Upper lobe of right lung (tissue), 1 donor: ENCODE results near the gene GUK1. TPM values are rescaled to one million over a fixed set of nuclear protein-coding genes. Genes with fewer than 3 reads are reported as not detected.
"Not testable (repeated sequence)": the region's sequence is repeated elsewhere in the genome, so short reads cannot be mapped to it uniquely, and the experiment has no call there.

Source experiments
- ATAC-seq: fragments of 200-7000 bp; cut with Tn5 transposase; one replicate; pipeline ENCODE4 v1.9.1; 2020; ENCODE audit warnings: mild to moderate bottlenecking, moderate library complexity
- DNase-seq: peaks from one replicate; pipeline ENCODE4 v3.0.0-alpha.2; 2020
- H3K27ac ChIP-seq: fragments of 200-600 bp; one replicate; pipeline ENCODE4 v1.8.0; 2022
- H3K27me3 ChIP-seq: fragments of 200-600 bp; one replicate; pipeline ENCODE4 v1.8.0; 2022; ENCODE audit warnings: mild to moderate bottlenecking
- H3K36me3 ChIP-seq: fragments of 200-600 bp; one replicate; pipeline ENCODE4 v1.8.0; 2022
- H3K4me1 ChIP-seq: fragments of 200-600 bp; one replicate; pipeline ENCODE4 v1.8.0; 2022
- H3K4me3 ChIP-seq: fragments of 200-600 bp; one replicate; pipeline ENCODE4 v1.8.0; 2022; ENCODE audit warnings: mild to moderate bottlenecking
- H3K9me3 ChIP-seq: fragments of 200-600 bp; one replicate; pipeline ENCODE4 v1.8.0; 2022
- intact Hi-C: fragments of 100-400 bp; cut with DNase I; formaldehyde crosslinking; loops from one replicate; pipeline ENCODE4 v1.11.0; 2022
- total RNA-seq: library from RNA; stranded (reverse); fragmentation: NEBNext Ultra II Directional; extraction: Animal tissue kit (Norgen Biotek cat#: 25700); gene quantifications from one replicate; pipeline ENCODE4 v1.2.1, GENCODE V29; 2021
- TF ChIP-seq, protein P1 (sequence below): fragments of 200-600 bp; IDR thresholded peaks from one replicate; pipeline ENCODE4 v1.8.0; 2022; ENCODE audit warnings: antibody characterized with exemption
- donor health status: DM: no; HTN: yes; CAD: no; lungs with severe emphysema.

GUK1 gene
- total RNA-seq, 1 donor from 2014 or later = 203 TPM

DNA sequence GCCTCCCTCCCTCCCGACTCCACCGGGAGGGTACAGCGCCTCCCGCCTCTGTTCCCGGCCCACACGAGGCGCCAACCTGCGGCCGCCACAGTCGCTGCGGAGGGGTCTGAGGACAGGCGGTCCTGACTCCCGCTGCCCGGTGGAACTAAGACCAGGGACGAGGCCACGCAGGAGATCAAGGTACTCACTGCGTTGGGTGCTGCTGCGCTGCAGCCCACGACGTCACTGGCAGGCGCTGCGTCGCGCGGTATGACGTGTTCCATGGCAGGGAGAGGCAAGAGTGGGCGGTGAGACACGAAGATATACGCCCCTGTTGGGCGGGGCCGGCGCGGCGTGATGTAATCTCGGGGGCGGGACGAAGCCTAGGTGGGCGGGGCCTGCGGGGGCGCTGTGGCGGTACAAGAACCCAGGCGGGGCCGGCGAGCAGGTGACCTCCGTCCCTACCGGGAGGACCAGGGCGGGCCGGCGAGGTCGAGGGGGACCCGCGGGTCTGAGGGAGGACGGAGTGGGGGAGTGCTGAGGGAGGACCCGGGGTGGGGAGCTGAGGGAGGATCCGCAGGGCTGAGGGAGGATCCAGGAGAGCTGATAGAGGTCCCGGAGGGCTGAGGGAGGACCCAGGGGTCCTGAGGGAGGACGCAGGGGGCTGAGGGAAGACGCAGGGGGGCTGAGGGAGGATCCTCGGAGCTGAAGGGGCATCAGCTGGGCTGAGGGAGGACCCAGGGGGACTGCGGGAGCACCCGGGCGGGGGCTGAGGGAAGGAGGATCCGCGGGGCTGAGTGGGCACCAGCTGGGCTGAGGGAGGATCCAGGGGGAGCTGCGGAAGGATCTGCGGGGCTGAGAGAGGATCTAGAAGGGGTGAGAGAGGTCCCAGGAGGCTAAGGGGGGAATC lies 30.8 kb upstream of the GUK1 start, which contains the start of gene MRPL55:
TSS of gene MRPL55 (minus strand) at position 227 of the 889 bp plus-strand sequence. CDS start 1,039 bp downstream, outside the sequence.
- no peaks in the 10 kb centered on the region for H3K9me3 ChIP-seq
- H3K4me1 ChIP-seq = peaks cover 22% of the 10 kb centered on the region
- peak within 1 kb of the TSS; percentile 86 for H3K27ac ChIP-seq
- H3K36me3 ChIP-seq = peaks cover 21% of the 10 kb centered on the region
- DNase-seq (peak; percentile 99), ATAC-seq (peak; percentile 98)
- peak within 1 kb of the TSS; percentile 76 for H3K4me3 ChIP-seq
- TF ChIP-seq, protein P1, sequence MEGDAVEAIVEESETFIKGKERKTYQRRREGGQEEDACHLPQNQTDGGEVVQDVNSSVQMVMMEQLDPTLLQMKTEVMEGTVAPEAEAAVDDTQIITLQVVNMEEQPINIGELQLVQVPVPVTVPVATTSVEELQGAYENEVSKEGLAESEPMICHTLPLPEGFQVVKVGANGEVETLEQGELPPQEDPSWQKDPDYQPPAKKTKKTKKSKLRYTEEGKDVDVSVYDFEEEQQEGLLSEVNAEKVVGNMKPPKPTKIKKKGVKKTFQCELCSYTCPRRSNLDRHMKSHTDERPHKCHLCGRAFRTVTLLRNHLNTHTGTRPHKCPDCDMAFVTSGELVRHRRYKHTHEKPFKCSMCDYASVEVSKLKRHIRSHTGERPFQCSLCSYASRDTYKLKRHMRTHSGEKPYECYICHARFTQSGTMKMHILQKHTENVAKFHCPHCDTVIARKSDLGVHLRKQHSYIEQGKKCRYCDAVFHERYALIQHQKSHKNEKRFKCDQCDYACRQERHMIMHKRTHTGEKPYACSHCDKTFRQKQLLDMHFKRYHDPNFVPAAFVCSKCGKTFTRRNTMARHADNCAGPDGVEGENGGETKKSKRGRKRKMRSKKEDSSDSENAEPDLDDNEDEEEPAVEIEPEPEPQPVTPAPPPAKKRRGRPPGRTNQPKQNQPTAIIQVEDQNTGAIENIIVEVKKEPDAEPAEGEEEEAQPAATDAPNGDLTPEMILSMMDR = no peak
- intact Hi-C loops = no loop called here
- no peaks in the 10 kb centered on the region for H3K27me3 ChIP-seq

GRCh38 chr1:228109962-228110488 lies 30.1 kb upstream of the GUK1 start:
- TF ChIP-seq, protein P1 = no peak
- peak overlapping the region; percentile 86 for H3K27ac ChIP-seq
- peaks cover 21% of the 10 kb centered on the region for H3K36me3 ChIP-seq
- intact Hi-C loops = no loop called here
- H3K4me3 ChIP-seq = peak overlapping the region; percentile 76
- no peaks in the 10 kb centered on the region for H3K9me3 ChIP-seq
- DNase-seq (no peak), ATAC-seq (peak; percentile 7)
- H3K4me1 ChIP-seq = peaks cover 22% of the 10 kb centered on the region
- no peaks in the 10 kb centered on the region for H3K27me3 ChIP-seq

DNA sequence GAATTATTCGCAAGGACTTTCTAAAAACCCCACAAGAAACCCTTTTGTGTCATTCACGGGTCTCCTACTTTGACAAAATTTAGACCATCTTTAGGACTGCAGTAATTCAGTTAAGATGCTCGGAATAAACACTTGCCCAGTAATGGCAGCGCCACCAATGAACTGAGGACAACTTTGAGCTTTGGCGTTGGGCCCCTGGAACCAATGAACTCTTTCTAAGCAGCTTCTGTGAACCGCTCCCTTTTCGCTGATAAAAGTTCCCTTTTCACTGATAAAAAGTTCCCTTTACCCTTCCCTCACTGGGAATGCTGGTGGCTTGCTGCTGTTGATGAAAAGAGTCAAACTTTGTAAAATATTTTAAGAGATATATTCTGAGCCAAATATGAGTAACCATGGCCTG lies 29.5 kb upstream of the GUK1 start:
- Histone ChIP-seq H3K4me1 (peaks cover 22% of the 10 kb centered on the region), H3K27me3 (no peaks in the 10 kb centered on the region), H3K36me3 (peaks cover 21% of the 10 kb centered on the region), H3K9me3 (no peaks in the 10 kb centered on the region), H3K27ac (peak overlapping the region; percentile 86), H3K4me3 (peak overlapping the region; percentile 76)
- DNase-seq = no peak
- intact Hi-C loops = no loop called here
- TF ChIP-seq, protein P1 = no peak
- no peak for ATAC-seq

DNA sequence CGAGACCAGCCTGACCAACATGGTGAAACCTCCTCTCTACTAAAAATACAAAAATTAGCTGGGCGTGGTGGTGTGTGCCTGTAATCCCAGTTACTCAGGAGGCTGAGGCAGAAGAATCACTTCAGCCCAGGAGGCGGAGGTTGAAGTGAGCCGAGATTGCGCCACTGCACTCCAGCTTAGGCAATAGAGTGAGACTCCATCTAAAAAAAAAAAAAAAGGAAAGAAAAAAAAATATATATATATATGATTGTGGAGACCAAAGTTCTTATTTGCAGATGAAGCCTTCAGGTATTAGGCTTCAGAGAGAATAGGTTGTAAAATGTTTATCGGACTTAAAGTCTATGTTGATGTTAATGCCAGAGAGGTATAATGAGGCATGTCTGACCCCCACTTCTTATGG lies 28.8 kb upstream of the GUK1 start:
- H3K4me3 ChIP-seq, intact Hi-C loops, H3K27me3 ChIP-seq, DNase-seq, H3K27ac ChIP-seq, H3K9me3 ChIP-seq, ATAC-seq: not testable (repeated sequence)
- peaks cover 22% of the 10 kb centered on the region for H3K4me1 ChIP-seq
- H3K36me3 ChIP-seq = peaks cover 14% of the 10 kb centered on the region

DNA sequence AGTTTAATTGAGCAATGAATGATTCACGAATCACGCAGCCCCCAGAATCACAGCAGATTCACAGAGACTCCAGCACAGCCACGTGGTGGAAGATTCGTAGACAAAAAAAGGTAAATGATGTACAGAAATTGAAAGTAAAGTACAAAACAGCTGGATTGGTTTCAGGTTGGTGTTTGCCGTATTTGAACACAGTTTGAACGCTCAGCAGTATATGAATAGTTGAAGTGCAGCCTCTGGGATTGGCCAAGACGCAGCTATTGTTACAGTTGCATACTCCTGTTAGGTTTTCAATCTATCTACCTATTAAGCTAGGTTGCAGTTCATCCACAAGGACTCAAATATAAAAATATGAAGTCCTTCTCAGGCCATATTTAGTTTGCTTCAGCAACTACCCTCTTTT lies 27.9 kb upstream of the GUK1 start:
- TF ChIP-seq, protein P1 = no peak
- no peak for ATAC-seq

GRCh38 chr1:228112617-228113016 lies 27.5 kb upstream of the GUK1 start:
- intact Hi-C loops = no loop called here
- DNase-seq (no peak), ATAC-seq (no peak)
- no peak overlapping the region for H3K4me3 ChIP-seq
- TF ChIP-seq, protein P1 = no peak
- no peaks in the 10 kb centered on the region for H3K9me3 ChIP-seq
- no peaks in the 10 kb centered on the region for H3K27me3 ChIP-seq
- H3K36me3 ChIP-seq = peaks cover 1% of the 10 kb centered on the region
- no peak overlapping the region for H3K27ac ChIP-seq
- H3K4me1 ChIP-seq = peaks cover 22% of the 10 kb centered on the region

More for the DNA sequence above, 27.9 kb upstream of the GUK1 start:
- Histone ChIP-seq H3K27ac (no peak overlapping the region), H3K4me1 (peaks cover 22% of the 10 kb centered on the region), H3K27me3 (no peaks in the 10 kb centered on the region), H3K4me3 (no peak overlapping the region), H3K36me3 (peaks cover 6% of the 10 kb centered on the region), H3K9me3 (no peaks in the 10 kb centered on the region)
- no peak for DNase-seq
- intact Hi-C loops = no loop called here
